ENCODE results near the gene EPB41L4A. TPM values are rescaled to one million over a fixed set of nuclear protein-coding genes. Genes with fewer than 3 reads are reported as not detected.
"Not testable (repeated sequence)": the region's sequence is repeated elsewhere in the genome, so short reads cannot be mapped to it uniquely, and the experiment has no call there.

EPB41L4A gene
- total RNA-seq, 1 donor from 2014 or later, result 11.1 TPM

- Histone ChIP-seq H4K20me1 (ENCODE audit: insufficient read depth, low read length) (no peaks in the 10 kb centered on the region), H3K4me2 (ENCODE audit: low read length) (peak overlapping the region; percentile 15), H3K27ac (ENCODE audit: low read depth, low read length) (no peak overlapping the region), H3K4me1 (ENCODE audit: insufficient read depth, low read length) (peaks cover 3% of the 10 kb centered on the region), H3K9ac (ENCODE audit: low read length) (no peak overlapping the region), H2AFZ (ENCODE audit: low read depth, low read length) (peak overlapping the region; percentile 19), H3K36me3 (ENCODE audit: insufficient read depth, low read length) (no peaks in the 10 kb centered on the region), H3K4me3 (ENCODE audit: insufficient read depth, low read depth, low read length) (no peak overlapping the region), H3K9me3 (ENCODE audit: insufficient read depth, low read depth, low read length) (no peaks in the 10 kb centered on the region), H3K27me3 (ENCODE audit: insufficient read depth, low read length) (no peaks in the 10 kb centered on the region), H3K79me2 (ENCODE audit: insufficient read depth, low read length) (no peaks in the 10 kb centered on the region)
- no peaks in the 10 kb centered on the region for H3K36me3 Mint-ChIP-seq (ENCODE audit: low read depth, unreplicated experiment)
- H3K9me3 Mint-ChIP-seq (ENCODE audit: unreplicated experiment), result no peaks in the 10 kb centered on the region
- DNase-seq (ENCODE audit: low read depth), result peak; percentile 57
- H3K27ac Mint-ChIP-seq (ENCODE audit: unreplicated experiment), result no peak overlapping the region
- no peak for TF ChIP-seq CTCF (IDR thresholded peaks at IDR 0.05; ENCODE audit: insufficient read depth, low read depth, low read length)
- TF ChIP-seq EZH2 (IDR thresholded peaks at IDR 0.05; ENCODE audit: insufficient read depth, low read length), result no peak
- H3K4me3 Mint-ChIP-seq (ENCODE audit: unreplicated experiment), result peak overlapping the region; percentile 34
- H3K4me1 Mint-ChIP-seq (ENCODE audit: low read depth, unreplicated experiment), result peaks cover 9% of the 10 kb centered on the region
- H3K27me3 Mint-ChIP-seq (ENCODE audit: low read depth, unreplicated experiment), result no peaks in the 10 kb centered on the region
- FAIRE-seq, result no peak
Measured at GRCh38 chr5:112228667-112229066, 190.4 kb downstream of the EPB41L4A start.

GRCh38 chr5:112227911-112228631, 191.0 kb downstream of the EPB41L4A start:
- no peak overlapping the region for H3K4me3 Mint-ChIP-seq (ENCODE audit: unreplicated experiment)
- Histone ChIP-seq H3K27ac (ENCODE audit: low read depth, low read length) (no peak overlapping the region), H3K4me2 (ENCODE audit: low read length) (peak overlapping the region; percentile 15), H3K4me1 (ENCODE audit: insufficient read depth, low read length) (peaks cover 3% of the 10 kb centered on the region), H3K9me3 (ENCODE audit: insufficient read depth, low read depth, low read length) (no peaks in the 10 kb centered on the region), H3K9ac (ENCODE audit: low read length) (no peak overlapping the region), H4K20me1 (ENCODE audit: insufficient read depth, low read length) (no peaks in the 10 kb centered on the region), H2AFZ (ENCODE audit: low read depth, low read length) (no peak overlapping the region), H3K36me3 (ENCODE audit: insufficient read depth, low read length) (no peaks in the 10 kb centered on the region), H3K27me3 (ENCODE audit: insufficient read depth, low read length) (no peaks in the 10 kb centered on the region), H3K4me3 (ENCODE audit: insufficient read depth, low read depth, low read length) (no peak overlapping the region), H3K79me2 (ENCODE audit: insufficient read depth, low read length) (no peaks in the 10 kb centered on the region)
- FAIRE-seq (no peak), DNase-seq (ENCODE audit: low read depth) (no peak)
- H3K27ac Mint-ChIP-seq (ENCODE audit: unreplicated experiment), result no peak overlapping the region
- H3K4me1 Mint-ChIP-seq (ENCODE audit: low read depth, unreplicated experiment), result peaks cover 9% of the 10 kb centered on the region
- H3K36me3 Mint-ChIP-seq (ENCODE audit: low read depth, unreplicated experiment), result no peaks in the 10 kb centered on the region
- no peaks in the 10 kb centered on the region for H3K9me3 Mint-ChIP-seq (ENCODE audit: unreplicated experiment)
- no peak for TF ChIP-seq CTCF (IDR thresholded peaks at IDR 0.05; ENCODE audit: insufficient read depth, low read depth, low read length)
- no peak for TF ChIP-seq EZH2 (IDR thresholded peaks at IDR 0.05; ENCODE audit: insufficient read depth, low read length)
- no peaks in the 10 kb centered on the region for H3K27me3 Mint-ChIP-seq (ENCODE audit: low read depth, unreplicated experiment)

GRCh38 chr5:112226215-112226614, 192.9 kb downstream of the EPB41L4A start:
- Mint-ChIP-seq H3K4me1 (ENCODE audit: low read depth, unreplicated experiment) (peaks cover 9% of the 10 kb centered on the region), H3K9me3 (ENCODE audit: unreplicated experiment) (no peaks in the 10 kb centered on the region), H3K4me3 (ENCODE audit: unreplicated experiment) (no peak overlapping the region), H3K36me3 (ENCODE audit: low read depth, unreplicated experiment) (no peaks in the 10 kb centered on the region), H3K27ac (ENCODE audit: unreplicated experiment) (no peak overlapping the region), H3K27me3 (ENCODE audit: low read depth, unreplicated experiment) (no peaks in the 10 kb centered on the region)
- Histone ChIP-seq H3K9me3 (ENCODE audit: insufficient read depth, low read depth, low read length) (no peaks in the 10 kb centered on the region), H2AFZ (ENCODE audit: low read depth, low read length) (no peak overlapping the region), H3K79me2 (ENCODE audit: insufficient read depth, low read length) (no peaks in the 10 kb centered on the region), H3K9ac (ENCODE audit: low read length) (no peak overlapping the region), H3K4me3 (ENCODE audit: insufficient read depth, low read depth, low read length) (no peak overlapping the region), H3K27me3 (ENCODE audit: insufficient read depth, low read length) (no peaks in the 10 kb centered on the region), H4K20me1 (ENCODE audit: insufficient read depth, low read length) (no peaks in the 10 kb centered on the region), H3K36me3 (ENCODE audit: insufficient read depth, low read length) (no peaks in the 10 kb centered on the region), H3K4me1 (ENCODE audit: insufficient read depth, low read length) (peaks cover 3% of the 10 kb centered on the region), H3K27ac (ENCODE audit: low read depth, low read length) (no peak overlapping the region), H3K4me2 (ENCODE audit: low read length) (no peak overlapping the region)
- DNase-seq (ENCODE audit: low read depth) (no peak), FAIRE-seq (no peak)
- no peak for TF ChIP-seq CTCF (IDR thresholded peaks at IDR 0.05; ENCODE audit: insufficient read depth, low read depth, low read length)
- TF ChIP-seq EZH2 (IDR thresholded peaks at IDR 0.05; ENCODE audit: insufficient read depth, low read length), result no peak

- not testable (repeated sequence) for H3K36me3 Mint-ChIP-seq (ENCODE audit: low read depth, unreplicated experiment); H3K4me3 ChIP-seq (ENCODE audit: insufficient read depth, low read depth, low read length); FAIRE-seq; H3K4me2 ChIP-seq (ENCODE audit: low read length); H3K27ac Mint-ChIP-seq (ENCODE audit: unreplicated experiment); H4K20me1 ChIP-seq (ENCODE audit: insufficient read depth, low read length); H3K27me3 ChIP-seq (ENCODE audit: insufficient read depth, low read length); H3K9me3 ChIP-seq (ENCODE audit: insufficient read depth, low read depth, low read length); H3K4me1 ChIP-seq (ENCODE audit: insufficient read depth, low read length); H3K4me1 Mint-ChIP-seq (ENCODE audit: low read depth, unreplicated experiment); H3K27ac ChIP-seq (ENCODE audit: low read depth, low read length); H3K27me3 Mint-ChIP-seq (ENCODE audit: low read depth, unreplicated experiment); H3K9me3 Mint-ChIP-seq (ENCODE audit: unreplicated experiment); H3K79me2 ChIP-seq (ENCODE audit: insufficient read depth, low read length); H3K4me3 Mint-ChIP-seq (ENCODE audit: unreplicated experiment); DNase-seq (ENCODE audit: low read depth); H2AFZ ChIP-seq (ENCODE audit: low read depth, low read length); H3K9ac ChIP-seq (ENCODE audit: low read length); H3K36me3 ChIP-seq (ENCODE audit: insufficient read depth, low read length)
Measured at GRCh38 chr5:112222997-112223396, 196.1 kb downstream of the EPB41L4A start.
